HuH-7 (cell line): ENCODE data around the gene KDM5A.
A peak's percentile ranks its signal among the peaks of the same experiment; 100 is the strongest.
"Not testable (repeated sequence)": the region's sequence is repeated elsewhere in the genome, so short reads cannot be mapped to it uniquely, and the experiment has no call there.

Experiments used
- DNase-seq: peaks from one replicate; pipeline ENCODE4 v3.0.0; 2011; ENCODE audit warnings: low spot score

Gene KDM5A

DNA sequence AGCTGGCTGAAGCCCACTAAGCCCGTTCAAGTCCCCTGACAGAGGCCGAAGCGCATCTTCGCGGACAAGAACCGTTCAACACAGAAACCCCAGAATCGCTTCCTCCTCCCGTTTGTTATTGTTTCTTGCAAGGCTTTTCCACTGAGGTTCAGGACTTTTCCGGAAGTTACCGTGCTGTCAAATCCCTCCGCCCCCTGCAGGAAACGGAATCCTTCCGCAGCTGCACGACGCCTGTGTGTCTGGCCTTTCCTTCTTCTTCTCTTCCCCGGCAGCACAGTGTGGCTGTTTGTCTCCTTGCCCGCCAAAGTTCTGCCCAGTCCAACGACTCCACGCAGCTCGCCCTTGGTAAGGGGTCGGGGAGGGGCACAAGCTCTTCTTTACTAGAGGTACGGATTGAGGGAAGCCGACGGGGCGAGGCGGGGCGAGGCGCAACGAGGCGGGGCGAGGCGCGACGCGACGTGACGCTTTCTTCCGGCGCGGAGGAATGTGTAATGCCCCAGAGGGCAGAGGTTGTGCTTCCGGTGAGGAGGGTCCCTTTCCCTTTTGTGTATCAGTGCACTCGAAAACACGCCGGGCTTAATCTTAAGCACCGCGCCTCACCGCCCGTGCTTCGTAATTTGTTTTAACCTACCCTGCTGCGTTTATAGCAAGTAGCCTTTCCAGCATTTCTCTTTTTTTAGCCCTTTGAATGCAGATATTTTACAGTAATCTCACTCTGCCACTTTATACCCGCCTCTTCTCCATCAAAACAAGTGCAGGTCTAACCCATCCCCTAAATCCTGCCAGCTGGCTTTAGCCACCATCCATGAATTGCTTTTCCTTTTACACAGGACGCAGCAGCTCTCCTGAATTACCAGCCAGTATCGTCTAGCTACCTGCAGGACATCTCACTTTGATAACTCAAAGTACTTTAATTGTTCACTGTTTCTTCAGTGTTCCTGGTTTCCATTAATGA, at the start of gene KDM5A:
Gene KDM5A, minus strand, starts transcription at position 179 of the 955 bp plus-strand sequence. CDS start 229 bp downstream, outside the sequence.
- peak; percentile 81 for DNase-seq

DNA sequence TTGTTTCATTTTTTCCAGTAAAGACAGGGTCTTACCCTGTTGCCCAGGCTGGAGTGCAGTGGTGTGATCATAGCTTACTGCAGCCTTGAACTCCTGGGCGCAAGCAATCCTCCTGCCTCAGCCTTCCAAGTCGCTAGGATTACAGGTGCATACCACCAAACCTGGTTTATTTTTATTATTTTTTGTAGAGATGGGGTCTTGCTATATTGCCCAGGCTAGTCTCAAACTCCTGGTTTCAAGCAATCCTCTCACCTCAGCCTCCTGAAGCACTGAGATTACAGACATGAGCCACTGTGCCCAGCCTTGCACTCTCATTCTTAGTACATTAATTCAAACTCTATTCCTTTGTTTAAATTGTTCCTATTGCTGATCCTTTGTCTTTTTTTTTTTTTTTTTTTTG, 46.6 kb upstream of the KDM5A start:
- not testable (repeated sequence) for DNase-seq

DNA sequence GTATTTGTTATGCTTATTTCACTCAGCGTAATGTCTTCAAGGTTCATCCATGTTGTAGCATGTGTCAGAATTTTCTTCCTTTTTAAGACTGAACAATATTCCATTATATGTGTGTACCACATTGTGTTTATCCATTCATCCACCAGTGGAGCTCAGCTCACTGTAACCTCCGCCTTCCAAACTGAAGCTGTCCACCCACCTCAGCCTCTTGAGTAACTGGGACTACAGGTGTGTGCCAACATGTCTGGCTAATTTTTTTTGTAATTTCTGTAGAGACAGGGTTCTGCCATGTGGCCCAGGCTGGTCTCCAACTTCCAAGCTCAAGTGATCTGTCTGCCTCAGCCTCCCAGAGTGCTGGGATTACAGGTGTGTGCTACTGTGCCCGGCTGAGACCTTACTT, 33.4 kb upstream of the KDM5A start:
- DNase-seq: no peak

DNA sequence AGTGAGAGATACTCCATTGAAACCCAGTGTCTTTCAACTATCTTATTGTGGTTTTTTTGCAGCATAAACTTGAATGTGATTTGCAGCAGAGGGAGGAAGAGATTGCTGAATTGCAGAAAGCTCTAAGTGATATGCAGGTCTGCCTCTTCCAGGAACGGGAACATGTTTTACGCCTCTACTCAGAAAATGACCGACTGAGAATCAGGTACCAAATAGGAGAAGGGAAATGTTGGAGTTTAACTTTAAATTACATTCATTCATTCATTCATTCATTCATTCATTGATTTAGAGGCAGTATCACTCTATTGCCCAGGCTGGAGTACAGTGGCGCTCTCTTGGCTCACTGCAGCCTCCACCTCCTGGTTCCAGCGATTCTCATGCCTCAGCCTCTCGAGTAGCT, 29.3 kb upstream of the KDM5A start:
- DNase-seq: no peak

DNA sequence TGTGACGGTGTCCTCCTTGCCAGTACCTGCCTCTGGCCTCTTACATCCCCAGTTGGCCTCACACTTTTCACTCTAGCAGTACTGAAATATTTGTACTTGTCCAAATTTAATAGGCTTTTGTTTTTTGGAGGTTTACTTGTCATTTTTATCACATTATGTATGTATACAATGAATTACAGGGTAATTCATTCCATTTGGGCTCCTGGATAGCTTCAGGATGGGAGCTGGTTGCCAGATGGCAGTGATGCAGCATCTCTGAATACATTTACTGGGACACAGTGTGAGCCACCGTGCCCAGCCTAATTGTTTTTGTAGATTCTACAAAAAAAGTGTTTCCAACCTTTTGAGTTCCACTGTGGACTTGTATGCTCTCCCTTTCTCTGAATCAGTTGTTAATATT, 25.7 kb upstream of the KDM5A start:
- DNase-seq: no peak

DNA sequence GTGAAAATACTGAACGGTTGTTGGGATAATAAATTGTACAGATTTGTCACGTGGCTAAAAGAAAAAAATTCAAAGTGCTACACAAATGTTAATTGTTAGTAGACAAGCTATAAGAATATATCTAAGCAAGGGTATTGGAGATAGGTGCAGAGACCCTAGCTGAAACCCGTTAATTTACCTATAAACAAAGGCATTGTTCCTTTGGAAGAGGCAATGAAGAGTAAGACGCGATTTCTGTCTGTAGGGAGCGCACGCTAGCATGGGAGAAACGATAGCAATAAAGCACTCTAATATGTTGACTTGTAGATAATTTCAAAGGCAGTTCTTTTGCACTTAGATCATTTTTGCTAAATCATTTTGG, 12.9 kb upstream of the KDM5A start:
- no peak for DNase-seq

DNA sequence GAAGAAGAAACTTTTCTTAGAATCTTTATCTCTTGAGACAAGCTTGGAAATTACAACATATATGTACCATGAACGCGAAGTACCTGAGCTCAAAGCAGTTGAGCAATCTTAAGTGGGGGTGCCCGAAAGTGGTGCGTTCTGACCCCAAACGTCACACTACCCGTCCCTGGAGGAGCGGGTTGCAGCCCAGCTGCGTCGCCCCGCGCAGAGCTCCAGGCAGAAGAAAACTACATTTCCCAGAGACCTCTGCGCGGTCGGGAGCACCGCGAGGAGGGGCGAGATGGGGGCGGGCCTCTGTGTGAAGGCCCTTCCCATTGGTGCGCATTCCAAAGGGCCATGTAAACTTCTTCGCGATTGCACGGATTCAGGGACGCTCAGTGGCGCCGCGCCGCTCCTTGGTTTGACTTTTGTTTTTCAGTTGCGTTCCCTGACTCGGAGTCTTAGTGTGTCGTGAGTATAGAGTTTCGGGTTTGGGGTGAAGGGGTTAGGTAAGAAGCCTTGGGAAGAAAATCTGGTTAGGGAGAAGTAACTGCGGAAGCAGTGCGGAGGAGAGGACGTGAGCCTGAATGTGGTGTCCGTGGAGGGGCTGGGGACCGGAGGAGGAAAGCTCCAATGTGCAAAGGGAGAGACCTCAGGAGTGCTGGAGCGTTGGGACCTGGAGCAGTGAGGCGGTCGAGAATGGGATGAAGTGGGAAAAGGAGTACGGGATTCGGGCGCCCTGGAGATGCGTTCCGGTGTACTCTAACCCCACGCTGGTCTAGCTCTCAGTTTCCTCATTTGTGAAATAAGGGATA, 12.3 kb upstream of the KDM5A start, which contains the start of gene CCDC77:
Gene CCDC77, plus strand, starts transcription at position 410 of the 794 bp plus-strand sequence. CDS start 7,740 bp downstream, outside the sequence.
- peak; percentile 80 for DNase-seq

DNA sequence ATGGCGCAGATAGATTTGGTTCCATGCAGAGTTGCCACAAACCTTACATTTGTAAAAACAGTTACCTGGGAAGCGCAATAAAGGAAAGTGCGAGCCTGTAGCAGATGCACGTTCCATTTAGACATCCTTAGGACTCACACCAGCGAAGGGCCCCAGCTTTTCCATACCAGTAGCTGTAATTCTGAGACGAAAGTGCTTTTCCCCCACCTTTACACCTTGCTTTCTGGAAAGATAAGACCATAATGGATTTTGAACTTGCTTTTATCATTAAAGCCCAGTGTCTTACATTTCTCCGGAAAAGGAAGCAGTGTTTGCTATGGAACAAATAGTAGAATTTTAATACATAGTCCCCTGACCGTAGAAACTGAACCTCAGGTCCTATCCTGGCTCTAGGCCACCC, 11.7 kb upstream of the KDM5A start:
- DNase-seq: no peak

DNA sequence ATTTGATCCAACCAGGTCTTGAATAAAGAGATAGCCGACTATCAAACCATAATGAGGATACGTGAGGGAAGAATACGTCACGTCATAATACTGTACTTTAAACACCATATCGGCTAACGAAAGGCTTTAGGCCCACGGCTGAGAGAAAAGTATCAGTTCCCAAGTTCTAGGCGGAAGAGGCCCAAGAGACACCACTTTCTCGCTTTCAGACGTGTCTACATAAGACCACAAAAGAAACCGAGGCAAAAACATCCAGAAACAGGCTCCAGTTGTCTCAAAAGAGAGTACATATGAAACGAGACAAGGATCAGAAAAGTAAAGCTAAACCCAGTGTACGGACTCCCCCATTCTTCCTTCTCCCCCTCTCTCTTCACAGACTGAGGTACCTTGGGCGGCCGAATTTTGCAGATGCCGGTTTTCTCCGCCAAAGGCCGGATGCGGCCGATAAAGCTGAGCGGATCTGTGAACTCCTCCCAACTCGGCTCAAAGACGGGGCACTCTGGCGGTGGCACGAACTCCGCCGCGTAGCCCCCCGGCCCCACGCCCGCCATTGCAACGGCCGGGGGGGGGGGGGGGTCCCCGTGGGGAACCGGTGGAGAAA, 479 bp downstream of the KDM5A start:
- DNase-seq: no peak

DNA sequence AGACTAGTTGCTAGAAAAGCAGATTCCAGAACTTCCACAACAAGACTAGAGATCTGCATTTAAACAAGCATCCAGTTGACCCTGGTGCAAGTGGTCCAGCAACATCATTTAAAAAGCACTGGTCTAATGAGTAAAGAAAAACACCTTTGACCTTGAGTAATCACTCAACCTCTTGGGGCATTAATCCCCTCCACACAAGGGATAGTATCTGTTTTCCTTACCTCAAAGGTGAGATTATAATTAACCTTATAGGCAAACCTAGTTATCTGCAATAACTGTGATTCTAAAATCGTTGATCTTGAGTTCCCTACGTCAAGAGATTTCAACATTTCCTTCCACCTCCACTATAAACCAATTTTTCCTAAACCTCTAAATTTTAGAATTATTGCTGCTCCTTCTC, 1.1 kb downstream of the KDM5A start:
- DNase-seq: no peak

DNA sequence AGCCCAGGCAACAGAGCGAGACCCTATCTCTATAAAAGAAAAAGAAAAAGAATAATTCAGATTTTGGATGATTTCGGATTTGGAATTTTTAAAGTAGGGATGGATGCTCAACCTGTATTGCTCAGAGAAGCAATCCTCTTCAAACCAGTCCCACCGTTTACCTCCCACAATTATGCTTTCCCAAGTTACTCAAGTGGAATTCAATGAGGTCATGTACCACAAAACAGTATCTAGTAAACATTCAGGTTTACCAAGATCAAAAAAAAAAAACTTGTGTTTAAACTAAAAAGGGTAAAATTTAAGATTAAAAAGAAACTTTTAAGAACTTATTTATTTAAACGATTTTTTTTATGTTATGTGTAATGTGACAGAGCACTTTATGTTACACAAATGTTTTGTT, 2.5 kb downstream of the KDM5A start:
- DNase-seq: no peak

DNA sequence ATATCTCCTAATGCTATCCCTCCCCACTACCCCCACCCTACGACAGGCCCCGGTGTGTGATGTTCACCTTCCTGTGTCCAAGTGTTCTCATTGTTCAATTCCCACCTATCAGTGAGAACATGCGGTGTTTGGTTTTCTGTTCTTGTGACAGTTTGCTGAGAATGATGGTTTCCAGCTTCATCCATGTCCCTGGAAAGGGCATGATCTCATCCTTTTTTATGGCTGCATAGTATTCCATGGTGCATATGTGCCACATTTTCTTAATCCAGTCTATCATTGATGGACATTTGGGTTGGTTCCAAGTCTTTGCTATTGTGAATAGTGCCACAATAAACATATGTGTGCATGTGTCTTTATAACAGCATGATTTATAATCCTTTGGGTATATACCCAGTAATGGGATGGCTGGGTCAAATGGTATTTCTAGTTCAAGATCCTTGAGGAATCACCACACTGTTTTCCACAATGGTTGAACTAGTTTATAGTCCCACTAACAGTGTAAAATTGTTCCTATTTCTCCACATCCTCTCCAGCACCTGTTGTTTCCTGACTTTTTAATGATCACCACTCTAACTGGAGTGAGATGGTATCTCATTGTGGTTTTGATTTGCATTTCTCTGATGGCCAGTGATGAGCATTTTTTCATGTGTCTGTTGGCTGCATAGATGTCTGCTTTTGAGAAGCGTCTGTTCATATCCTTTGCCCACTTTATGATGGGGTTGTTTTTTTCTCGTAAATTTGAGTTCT, 18.2 kb downstream of the KDM5A start:
- not testable (repeated sequence) for DNase-seq

DNA sequence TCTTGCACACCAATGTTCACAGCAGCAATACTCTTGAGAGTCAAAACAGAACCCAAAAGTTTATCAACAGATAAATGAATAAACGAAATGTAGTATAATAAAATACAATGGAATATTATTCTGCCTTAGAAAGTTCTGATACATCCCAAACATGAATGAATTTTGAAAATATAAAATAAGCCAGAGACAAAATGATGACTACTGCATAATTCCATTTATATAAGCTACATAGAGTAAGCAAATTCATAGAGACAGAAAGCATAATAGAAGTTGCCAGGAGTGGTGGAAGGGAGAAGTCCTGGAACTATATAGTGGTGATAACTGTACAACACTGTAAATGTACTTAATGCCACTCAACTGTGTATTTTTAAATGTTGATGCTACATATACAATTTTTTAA, 21.1 kb downstream of the KDM5A start:
- DNase-seq: no peak

DNA sequence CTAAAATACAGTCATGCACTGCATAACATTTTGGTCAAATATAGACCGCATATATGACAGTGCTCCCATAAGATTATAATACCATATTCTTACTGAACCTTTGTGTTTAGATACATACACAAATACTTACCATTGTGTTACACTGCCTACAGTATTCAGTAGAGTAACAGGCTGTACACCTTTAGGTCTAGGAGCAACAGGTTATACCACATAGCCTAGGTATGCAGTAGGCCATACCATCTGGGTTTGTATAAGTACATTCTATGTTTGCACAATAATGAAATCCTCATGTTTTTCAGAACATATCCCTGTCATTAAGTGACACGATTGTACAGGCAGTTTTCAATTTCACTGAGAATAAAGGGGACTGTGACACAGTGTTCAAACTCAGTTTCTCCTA, 22.3 kb downstream of the KDM5A start:
- DNase-seq: no peak

DNA sequence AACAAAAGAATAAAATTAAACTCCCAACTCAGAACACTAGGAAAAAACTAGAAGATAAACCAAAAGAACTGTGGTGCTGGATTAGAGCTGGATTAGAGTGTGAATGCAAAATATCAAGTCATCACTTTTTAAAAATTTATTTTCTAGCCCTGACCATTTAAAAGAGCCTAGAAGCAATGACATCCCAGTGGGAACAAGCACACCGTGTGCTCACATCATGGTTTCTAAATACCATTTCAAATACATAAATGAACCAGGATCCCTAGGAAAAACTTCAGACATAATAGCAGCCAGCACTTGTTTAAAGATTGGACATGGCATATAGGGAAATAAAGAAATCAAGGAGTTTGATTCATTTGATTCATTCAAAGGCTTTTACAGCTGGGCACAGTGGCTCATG, 30.0 kb downstream of the KDM5A start:
- DNase-seq: no peak

DNA sequence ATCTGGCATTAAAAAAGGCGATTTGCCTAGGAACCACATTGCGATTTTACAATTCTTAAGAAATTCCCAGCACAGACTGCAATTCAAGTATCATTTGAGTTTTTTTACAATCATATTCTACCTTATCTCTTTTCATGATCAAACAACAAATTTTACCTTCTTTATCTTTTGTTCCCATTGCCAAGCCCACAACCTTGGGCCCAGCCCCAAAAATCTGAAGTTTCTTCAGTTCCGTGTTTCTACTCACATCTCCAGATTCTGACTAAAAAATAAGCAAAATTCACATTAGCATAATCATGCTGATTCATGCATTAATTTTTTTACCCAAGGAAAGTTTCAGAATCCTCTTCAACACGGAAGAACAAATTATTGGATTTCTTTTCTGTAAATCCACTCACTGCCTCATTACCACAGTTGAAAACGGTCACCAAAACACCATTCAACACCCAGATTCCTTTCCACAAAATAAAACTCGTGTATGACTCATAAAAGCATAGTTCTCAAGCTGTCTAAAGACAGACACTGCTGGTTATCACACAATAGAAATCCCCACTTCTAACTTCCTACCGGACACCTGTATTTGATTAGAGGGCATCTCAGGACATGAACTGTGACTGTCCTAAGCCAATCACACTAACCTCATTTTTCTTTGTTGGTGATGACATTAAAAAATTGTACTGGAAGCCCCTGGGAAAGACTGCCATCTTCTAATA, 32.7 kb downstream of the KDM5A start:
- no peak for DNase-seq

DNA sequence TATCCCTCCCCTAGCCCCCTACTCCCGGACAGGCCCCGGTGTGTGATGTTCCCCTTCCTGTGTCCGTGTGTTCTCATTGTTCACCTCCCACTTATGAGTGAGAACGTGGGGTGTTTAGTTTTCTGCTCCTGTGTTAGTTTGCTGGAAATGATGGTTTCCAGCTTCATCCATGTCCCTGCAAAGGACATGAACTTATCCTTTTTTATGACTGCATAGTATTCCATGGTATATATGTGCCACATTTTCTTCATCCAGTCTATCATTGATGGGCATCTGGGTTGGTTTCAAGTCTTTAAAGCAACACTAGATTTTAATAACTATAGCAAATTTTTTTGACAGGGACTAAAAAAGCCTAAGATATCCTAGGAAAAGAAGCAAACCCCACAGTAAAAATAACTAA, 37.9 kb downstream of the KDM5A start:
- DNase-seq: not testable (repeated sequence)

DNA sequence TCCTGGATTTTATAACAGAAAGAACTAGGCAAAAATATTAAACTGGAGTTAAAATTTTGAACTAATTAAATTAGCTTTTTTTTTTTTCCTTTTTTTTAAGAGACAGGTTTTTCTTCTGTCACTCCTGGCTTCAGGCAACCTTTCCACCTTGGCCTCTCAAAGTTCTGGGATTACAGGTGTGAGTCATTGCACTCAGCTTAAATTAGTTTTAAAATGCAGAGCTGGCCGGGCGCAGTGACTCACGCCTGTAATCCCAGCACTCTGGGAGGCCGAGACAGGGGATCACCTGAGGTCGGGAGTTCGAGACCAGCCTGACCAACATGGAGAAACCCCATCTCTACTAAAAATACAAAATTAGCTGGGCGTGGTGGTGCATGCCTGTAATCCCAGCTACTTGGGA, 39.5 kb downstream of the KDM5A start:
- DNase-seq: not testable (repeated sequence)

DNA sequence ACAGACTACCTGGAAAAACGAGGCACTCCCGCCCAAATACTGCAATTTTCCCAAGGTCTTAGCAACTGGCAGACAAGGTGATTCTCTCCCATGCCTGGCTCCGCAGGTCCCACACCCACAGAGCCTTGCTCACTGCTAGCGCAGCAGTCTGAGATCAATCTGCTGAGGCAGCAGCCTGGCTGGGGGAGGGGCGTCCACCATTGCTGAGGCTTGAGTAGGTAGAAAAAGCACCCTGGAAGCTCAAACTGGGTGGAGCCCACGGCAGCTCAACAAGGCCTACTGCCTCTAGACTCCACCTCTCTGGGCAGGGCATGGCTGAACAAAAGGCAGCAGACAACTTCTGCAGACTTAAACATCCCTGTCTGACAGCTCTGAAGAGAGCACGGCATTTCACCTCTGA, 46.1 kb downstream of the KDM5A start:
- not testable (repeated sequence) for DNase-seq

DNA sequence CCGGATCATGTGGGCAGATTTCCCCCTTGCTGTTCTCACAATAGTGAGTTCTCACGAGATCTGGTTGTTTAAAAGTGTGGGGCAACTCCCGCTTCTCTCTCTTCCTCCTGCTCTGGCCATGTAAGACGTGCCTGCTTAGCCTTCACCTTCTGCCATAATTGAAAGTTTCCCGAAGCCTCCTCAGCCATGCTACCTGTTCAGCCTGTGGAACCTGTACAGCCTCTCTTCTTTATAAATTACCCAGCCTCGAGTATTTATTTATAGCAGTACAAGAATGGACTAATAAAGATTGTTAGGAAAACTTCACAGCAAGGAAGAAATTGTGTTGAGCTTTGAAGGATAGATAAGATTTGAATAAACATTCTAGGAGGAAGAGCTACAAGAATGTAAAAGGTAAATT, 52.1 kb downstream of the KDM5A start:
- no peak for DNase-seq

DNA sequence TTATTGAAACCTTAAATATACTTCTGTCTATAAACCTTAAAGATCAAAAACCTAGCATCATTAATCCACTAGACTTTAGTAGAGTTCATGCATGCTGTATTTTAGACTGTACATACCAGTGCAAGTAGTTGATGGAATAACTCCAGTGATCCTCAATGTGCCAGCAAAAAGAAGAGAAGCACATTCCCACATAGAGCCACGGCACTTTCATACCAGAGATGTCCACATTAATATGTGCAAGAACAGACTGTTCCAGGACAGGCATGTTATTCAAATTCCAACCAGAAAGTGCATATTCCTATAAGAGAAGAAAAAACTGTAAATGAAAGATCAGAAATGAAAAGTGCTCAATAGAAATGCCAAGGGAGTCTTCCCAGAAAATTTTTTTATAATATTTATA, 55.0 kb downstream of the KDM5A start:
- DNase-seq: no peak
